Neural progenitor cell (in vitro differentiated cells): ENCODE results near the gene TRAPPC10. TPM values are rescaled to one million over a fixed set of nuclear protein-coding genes. Genes with fewer than 3 reads are reported as not detected.

Source experiments
- DNase-seq: peaks from one replicate; pipeline ENCODE4 v3.0.0-alpha.2; 2016; ENCODE audit warnings: low spot score
- H2AFZ ChIP-seq: fragments of 200-600 bp; sonication (generic); replicated peaks from 2 replicates; pipeline ENCODE4 v1.6.1; 2016; ENCODE audit warnings: antibody characterized with exemption
- H3F3A ChIP-seq: fragments of 200-600 bp; sonication (generic); 2 replicates; pipeline ENCODE4 v1.6.1; 2016; ENCODE audit warnings: antibody characterized with exemption, low read depth
- H3K27ac ChIP-seq: fragments of 200-600 bp; sonication (generic); 2 replicates; pipeline ENCODE4 v1.5.1; 2016; ENCODE audit warnings: mild to moderate bottlenecking
- H3K27me3 ChIP-seq: fragments of 200-600 bp; sonication (generic); 2 replicates; pipeline ENCODE4 v1.6.1; 2016; ENCODE audit warnings: mild to moderate bottlenecking, moderate library complexity
- H3K36me3 ChIP-seq: fragments of 200-600 bp; sonication (generic); 2 replicates; pipeline ENCODE4 v1.5.1; 2016
- H3K4me1 ChIP-seq: fragments of 200-600 bp; sonication (generic); 2 replicates; pipeline ENCODE4 v1.6.1; 2016; ENCODE audit warnings: mixed run types
- H3K4me2 ChIP-seq: fragments of 200-600 bp; sonication (generic); 2 replicates; pipeline ENCODE4 v1.6.1; 2016
- H3K4me3 ChIP-seq: fragments of 200-600 bp; sonication (generic); 2 replicates; pipeline ENCODE4 v1.5.1; 2016
- H3K79me2 ChIP-seq: fragments of 200-600 bp; sonication (generic); 2 replicates; pipeline ENCODE4 v1.6.1; 2016; ENCODE audit warnings: low read depth
- H3K9ac ChIP-seq: fragments of 200-600 bp; sonication (generic); 2 replicates; pipeline ENCODE4 v1.6.1; 2016
- H3K9me3 ChIP-seq: fragments of 200-600 bp; sonication (generic); 2 replicates; pipeline ENCODE4 v1.5.1; 2016; ENCODE audit warnings: low read depth
- H4K20me1 ChIP-seq: fragments of 200-600 bp; sonication (generic); 2 replicates; pipeline ENCODE4 v1.6.1; 2016; ENCODE audit warnings: low read depth
- H3K27ac Mint-ChIP-seq: 3 replicates; pipeline ENCODE4 v1.8.0; 2021; ENCODE audit warnings: mixed read lengths
- H3K27me3 Mint-ChIP-seq: 2 replicates; pipeline ENCODE4 v1.8.0; 2022; ENCODE audit warnings: low read depth, mild to moderate bottlenecking, inconsistent platforms, moderate library complexity, mixed read lengths; ENCODE audit not compliant: insufficient read depth
- H3K36me3 Mint-ChIP-seq: 3 replicates; pipeline ENCODE4 v1.8.0; 2021; ENCODE audit warnings: mixed read lengths
- H3K4me1 Mint-ChIP-seq: 3 replicates; pipeline ENCODE4 v1.8.0; 2021; ENCODE audit warnings: mixed read lengths
- H3K4me3 Mint-ChIP-seq: 3 replicates; pipeline ENCODE4 v1.8.0; 2021; ENCODE audit warnings: mild to moderate bottlenecking, moderate library complexity, mixed read lengths
- H3K9me3 Mint-ChIP-seq: 3 replicates; pipeline ENCODE4 v1.8.0; 2020; ENCODE audit warnings: mixed read lengths
- EZH2 ChIP-seq: fragments of 200-600 bp; sonication (generic); IDR thresholded peaks from 2 replicates; pipeline ENCODE4 v1.6.1; 2017; ENCODE audit warnings: antibody characterized with exemption, mild to moderate bottlenecking, moderate library complexity
- EZH2phosphoT487 ChIP-seq: fragments of 200-600 bp; sonication (generic); IDR thresholded peaks from 2 replicates; pipeline ENCODE4 v1.6.1; 2017; ENCODE audit warnings: antibody characterized with exemption
- total RNA-seq: library from RNA; depleted of rRNA; stranded (reverse); fragments of >200 nt; gene quantifications from 2 replicates; pipeline ENCODE4 v1.2.3, GENCODE V29; 2015; ENCODE audit warnings: low replicate concordance
- TF ChIP-seq, protein P1 (sequence below): fragments of 200-600 bp; sonication (generic); IDR thresholded peaks from 2 replicates; pipeline ENCODE4 v1.5.1; 2017; ENCODE audit warnings: antibody characterized with exemption, mild to moderate bottlenecking

TRAPPC10 gene
- total RNA-seq, 1 donor from 2014 or later: 19.8 TPM

DNA sequence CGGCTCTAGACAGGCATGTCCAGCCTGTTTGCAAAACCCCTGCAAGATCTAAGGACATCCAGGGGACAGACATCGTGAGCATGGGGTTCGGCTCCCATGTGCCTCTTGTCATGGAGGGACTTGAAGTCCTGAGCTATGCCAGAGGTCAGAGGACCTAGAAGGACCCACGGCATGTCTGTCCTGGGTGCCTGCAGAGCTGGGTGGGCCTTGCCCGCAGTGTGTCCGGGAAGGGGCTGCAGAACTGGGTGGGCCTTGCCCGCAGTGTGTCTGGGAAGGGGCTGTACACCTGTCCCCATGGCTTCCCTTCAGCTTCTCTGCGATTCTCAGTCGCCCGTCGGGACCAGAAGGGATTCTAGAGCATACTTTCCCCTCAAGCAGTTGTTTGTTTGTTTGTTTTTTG is 20.0 kb upstream of the TRAPPC10 start:
- no peak for TF ChIP-seq EZH2phosphoT487
- TF ChIP-seq, protein P1, sequence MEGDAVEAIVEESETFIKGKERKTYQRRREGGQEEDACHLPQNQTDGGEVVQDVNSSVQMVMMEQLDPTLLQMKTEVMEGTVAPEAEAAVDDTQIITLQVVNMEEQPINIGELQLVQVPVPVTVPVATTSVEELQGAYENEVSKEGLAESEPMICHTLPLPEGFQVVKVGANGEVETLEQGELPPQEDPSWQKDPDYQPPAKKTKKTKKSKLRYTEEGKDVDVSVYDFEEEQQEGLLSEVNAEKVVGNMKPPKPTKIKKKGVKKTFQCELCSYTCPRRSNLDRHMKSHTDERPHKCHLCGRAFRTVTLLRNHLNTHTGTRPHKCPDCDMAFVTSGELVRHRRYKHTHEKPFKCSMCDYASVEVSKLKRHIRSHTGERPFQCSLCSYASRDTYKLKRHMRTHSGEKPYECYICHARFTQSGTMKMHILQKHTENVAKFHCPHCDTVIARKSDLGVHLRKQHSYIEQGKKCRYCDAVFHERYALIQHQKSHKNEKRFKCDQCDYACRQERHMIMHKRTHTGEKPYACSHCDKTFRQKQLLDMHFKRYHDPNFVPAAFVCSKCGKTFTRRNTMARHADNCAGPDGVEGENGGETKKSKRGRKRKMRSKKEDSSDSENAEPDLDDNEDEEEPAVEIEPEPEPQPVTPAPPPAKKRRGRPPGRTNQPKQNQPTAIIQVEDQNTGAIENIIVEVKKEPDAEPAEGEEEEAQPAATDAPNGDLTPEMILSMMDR: no peak
- Histone ChIP-seq H3K9ac (no peak overlapping the region), H3K27ac (no peak overlapping the region), H4K20me1 (no peaks in the 10 kb centered on the region), H3F3A (no peaks in the 10 kb centered on the region), H3K27me3 (no peaks in the 10 kb centered on the region), H3K4me2 (no peak overlapping the region), H3K4me3 (no peak overlapping the region), H3K4me1 (no peaks in the 10 kb centered on the region), H3K79me2 (no peaks in the 10 kb centered on the region), H2AFZ (no peak overlapping the region), H3K9me3 (no peaks in the 10 kb centered on the region), H3K36me3 (no peaks in the 10 kb centered on the region)
- no peaks in the 10 kb centered on the region for H3K36me3 Mint-ChIP-seq
- no peak overlapping the region for H3K27ac Mint-ChIP-seq
- H3K4me1 Mint-ChIP-seq: peaks cover under 1% of the 10 kb centered on the region
- no peak for DNase-seq
- H3K27me3 Mint-ChIP-seq: no peaks in the 10 kb centered on the region
- no peaks in the 10 kb centered on the region for H3K9me3 Mint-ChIP-seq
- H3K4me3 Mint-ChIP-seq: no peak overlapping the region

DNA sequence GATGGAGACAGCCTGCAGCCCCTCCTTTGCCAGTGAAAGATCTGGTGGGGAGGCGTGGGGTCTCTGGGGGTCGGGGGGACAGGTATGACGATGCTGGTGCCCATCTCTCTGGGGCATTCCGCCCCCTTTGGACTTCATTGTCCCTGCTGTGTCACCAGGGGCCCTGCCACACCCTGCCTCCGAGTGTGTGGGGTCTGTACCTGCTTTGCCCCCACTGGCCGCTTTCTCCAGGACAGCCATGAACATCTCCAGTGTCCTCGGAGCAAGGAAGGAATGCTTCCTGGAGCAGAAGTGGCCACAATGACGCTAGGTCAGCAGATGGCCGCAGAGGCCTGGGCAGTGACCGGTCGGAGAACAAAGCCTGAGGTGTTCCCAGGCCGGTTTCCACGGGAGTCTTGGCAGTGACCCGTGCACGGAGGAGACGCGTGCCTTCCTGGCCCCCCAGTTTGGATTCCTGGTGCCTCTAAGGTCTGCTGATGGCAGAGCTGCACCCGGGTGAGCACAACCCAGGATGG is 18.6 kb upstream of the TRAPPC10 start:
- H3K27me3 ChIP-seq: no peaks in the 10 kb centered on the region
- Mint-ChIP-seq H3K27me3 (no peaks in the 10 kb centered on the region), H3K27ac (no peak overlapping the region), H3K36me3 (no peaks in the 10 kb centered on the region), H3K4me1 (no peaks in the 10 kb centered on the region), H3K4me3 (no peak overlapping the region), H3K9me3 (no peaks in the 10 kb centered on the region)
- H4K20me1 ChIP-seq: no peaks in the 10 kb centered on the region
- no peak overlapping the region for H3K4me2 ChIP-seq
- TF ChIP-seq, protein P1: no peak
- TF ChIP-seq EZH2 (no peak), EZH2phosphoT487 (no peak)
- no peaks in the 10 kb centered on the region for H3K79me2 ChIP-seq
- H3K9me3 ChIP-seq: no peaks in the 10 kb centered on the region
- no peak overlapping the region for H3K27ac ChIP-seq
- no peak overlapping the region for H3K4me3 ChIP-seq
- DNase-seq: no peak
- no peaks in the 10 kb centered on the region for H3F3A ChIP-seq
- H3K9ac ChIP-seq: no peak overlapping the region
- no peak overlapping the region for H2AFZ ChIP-seq
- no peaks in the 10 kb centered on the region for H3K36me3 ChIP-seq
- no peaks in the 10 kb centered on the region for H3K4me1 ChIP-seq

DNA sequence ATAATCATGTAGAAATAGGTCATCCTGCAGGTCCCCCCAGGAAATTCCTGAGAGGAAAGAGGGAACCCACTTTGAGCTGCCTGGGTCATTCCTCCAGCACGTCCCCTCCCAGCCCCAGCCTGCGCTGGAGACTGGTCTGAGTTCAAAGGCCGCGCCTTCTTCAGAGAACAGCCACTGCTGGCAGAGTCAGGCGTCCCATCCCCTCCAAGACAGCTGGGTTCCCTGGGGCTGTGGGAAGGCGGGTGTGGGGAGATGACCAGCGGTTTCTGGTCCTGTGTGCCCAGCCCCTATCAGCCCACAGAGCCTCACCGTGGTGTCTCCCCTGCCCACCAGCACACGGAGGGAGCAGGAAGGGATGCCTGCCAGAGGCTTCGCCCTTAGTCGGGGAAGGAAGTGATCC is 18.0 kb upstream of the TRAPPC10 start:
- Histone ChIP-seq H3K9me3 (no peaks in the 10 kb centered on the region), H3K9ac (no peak overlapping the region), H3K4me3 (no peak overlapping the region), H3K27ac (no peak overlapping the region), H3K4me2 (no peak overlapping the region), H4K20me1 (no peaks in the 10 kb centered on the region), H2AFZ (no peak overlapping the region), H3K4me1 (no peaks in the 10 kb centered on the region), H3K36me3 (no peaks in the 10 kb centered on the region), H3K79me2 (no peaks in the 10 kb centered on the region), H3F3A (no peaks in the 10 kb centered on the region), H3K27me3 (no peaks in the 10 kb centered on the region)
- Mint-ChIP-seq H3K27ac (no peak overlapping the region), H3K4me1 (no peaks in the 10 kb centered on the region), H3K9me3 (no peaks in the 10 kb centered on the region), H3K27me3 (no peaks in the 10 kb centered on the region), H3K36me3 (no peaks in the 10 kb centered on the region), H3K4me3 (no peak overlapping the region)
- no peak for DNase-seq
- TF ChIP-seq, protein P1: no peak
- TF ChIP-seq EZH2phosphoT487 (no peak), EZH2 (no peak)
